PFSK-1 (cell line): Measurements from ENCODE around the gene TRAF6.

Source experiments
- FOXP2 ChIP-seq: optimal IDR thresholded peaks from 2 replicates; pipeline ENCODE3; 2011; ENCODE audit warnings: borderline replicate concordance, control low read depth, inconsistent platforms; ENCODE audit not compliant: insufficient read depth; ENCODE audit errors: extremely low read length, extremely low read depth
- POLR2AphosphoS5 ChIP-seq: IDR thresholded peaks from 2 replicates; pipeline ENCODE4 v1.6.1; 2012; ENCODE audit warnings: low read depth, mild to moderate bottlenecking, control low read depth, low read length, moderate library complexity
- REST ChIP-seq, 2 experiments: IDR thresholded peaks; 2 replicates each; pipeline versions ENCODE4 v1.6.1 to v1.8.0; 2011 to 2012; ENCODE audit warnings: low read depth in 2 of 2, low read length in 2 of 2, control low read depth in 1 of 2, inconsistent platforms in 1 of 2, mild to moderate bottlenecking in 1 of 2, moderate library complexity in 1 of 2; ENCODE audit not compliant: insufficient read depth in 1 of 2
- SIN3A ChIP-seq: IDR thresholded peaks from 2 replicates; pipeline ENCODE4 v1.6.1; 2012; ENCODE audit warnings: mild to moderate bottlenecking, low read length, moderate library complexity, borderline replicate concordance; ENCODE audit not compliant: insufficient read depth
- TAF1 ChIP-seq: IDR thresholded peaks from 2 replicates; pipeline ENCODE4 v1.6.1; 2012; ENCODE audit warnings: low read length, control low read depth, borderline replicate concordance; ENCODE audit not compliant: insufficient read depth

TRAF6 gene

GRCh38 chr11:36469881-36470802, 39.9 kb downstream of the TRAF6 start:
- TF ChIP-seq POLR2AphosphoS5 = no peak
- no peak for TF ChIP-seq REST (IDR thresholded peaks at IDR 0.05; ENCODE audit: insufficient read depth in 1 of 2, low read depth in 2 of 2, low read length in 2 of 2)
- no peak for TF ChIP-seq FOXP2
- TF ChIP-seq SIN3A = no peak
- no peak for TF ChIP-seq TAF1

GRCh38 chr11:36469063-36469462, 41.0 kb downstream of the TRAF6 start:
- TF ChIP-seq SIN3A (no peak), FOXP2 (no peak), REST (IDR thresholded peaks at IDR 0.05; ENCODE audit: insufficient read depth in 1 of 2, low read depth in 2 of 2, low read length in 2 of 2) (no peak), POLR2AphosphoS5 (no peak), TAF1 (no peak)

GRCh38 chr11:36467916-36468315, 42.2 kb downstream of the TRAF6 start:
- TF ChIP-seq REST (IDR thresholded peaks at IDR 0.05; ENCODE audit: insufficient read depth in 1 of 2, low read depth in 2 of 2, low read length in 2 of 2) (no peak), SIN3A (no peak), TAF1 (no peak), POLR2AphosphoS5 (no peak), FOXP2 (no peak)

GRCh38 chr11:36467012-36467411, 43.1 kb downstream of the TRAF6 start:
- TF ChIP-seq REST (IDR thresholded peaks at IDR 0.05; ENCODE audit: insufficient read depth in 1 of 2, low read depth in 2 of 2, low read length in 2 of 2) (no peak), TAF1 (no peak), SIN3A (no peak), POLR2AphosphoS5 (no peak), FOXP2 (no peak)
